GM12892 (cell line): ENCODE measurements around the gene GCDH.

Experiments
- POLR2A ChIP-seq: IDR thresholded peaks from 2 replicates; pipeline ENCODE4 v1.6.1; 2011; ENCODE audit warnings: low read depth, low read length, control low read depth
- POLR2AphosphoS5 ChIP-seq: IDR thresholded peaks from 2 replicates; pipeline ENCODE4 v1.6.1; 2011; ENCODE audit warnings: low read depth, low read length, control low read depth

DNA sequence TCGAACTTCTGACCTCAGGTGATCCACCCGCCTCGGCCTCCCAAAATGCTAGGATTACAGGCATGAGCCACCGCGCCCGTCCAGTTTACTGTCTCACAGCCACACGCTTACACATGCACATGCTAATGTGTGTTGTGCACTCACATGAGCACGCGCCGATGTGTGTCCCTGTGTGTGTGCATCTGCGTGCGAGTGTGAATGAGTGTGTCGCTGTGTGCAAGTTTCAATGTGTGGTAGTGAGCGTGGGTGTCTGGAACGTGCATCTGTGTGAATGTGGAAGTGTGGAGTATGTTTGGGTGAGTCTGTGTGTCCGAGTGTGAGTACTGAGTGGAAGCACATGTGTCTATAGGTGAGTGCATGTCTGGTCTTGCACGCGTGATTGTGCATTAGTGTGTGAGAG, 48.4 kb upstream of the GCDH start:
- no peak for TF ChIP-seq POLR2A
- no peak for TF ChIP-seq POLR2AphosphoS5
